H9 (cell line): ENCODE measurements around the gene SRRM3. TPM values are rescaled to one million over a fixed set of nuclear protein-coding genes. Genes with fewer than 3 reads are reported as not detected.

ENCODE experiments used
- DNase-seq: peaks from one replicate; pipeline ENCODE4 v3.0.0-alpha.2; 2017
- H2AFZ ChIP-seq: one replicate; pipeline ENCODE4 v1.6.1; 2013; ENCODE audit warnings: mild to moderate bottlenecking, low read length, control low read depth, moderate library complexity
- H2AK5ac ChIP-seq: 2 replicates; pipeline ENCODE4 v1.6.1; 2013; ENCODE audit warnings: low read length, control low read depth, mixed read lengths; ENCODE audit not compliant: insufficient read length
- H2BK120ac ChIP-seq: one replicate; pipeline ENCODE4 v1.6.1; 2013; ENCODE audit warnings: low read depth, mild to moderate bottlenecking, low read length, control low read depth, inconsistent platforms; ENCODE audit not compliant: poor library complexity, severe bottlenecking
- H2BK12ac ChIP-seq: 2 replicates; pipeline ENCODE4 v1.6.1; 2013; ENCODE audit warnings: low read length, control low read depth, mixed read lengths, low read depth; ENCODE audit not compliant: insufficient read length
- H2BK15ac ChIP-seq: 2 replicates; pipeline ENCODE4 v1.6.1; 2013; ENCODE audit warnings: low read depth, low read length, control low read depth
- H2BK20ac ChIP-seq: one replicate; pipeline ENCODE4 v1.6.1; 2013; ENCODE audit warnings: low read depth, mild to moderate bottlenecking, low read length, control low read depth, inconsistent platforms; ENCODE audit not compliant: poor library complexity, severe bottlenecking
- H2BK5ac ChIP-seq: 2 replicates; pipeline ENCODE4 v1.6.1; 2013; ENCODE audit warnings: low read length, control low read depth, mixed read lengths; ENCODE audit not compliant: insufficient read length
- H3K14ac ChIP-seq: 2 replicates; pipeline ENCODE4 v1.6.1; 2013; ENCODE audit warnings: low read length, control low read depth; ENCODE audit not compliant: insufficient read depth
- H3K18ac ChIP-seq: 2 replicates; pipeline ENCODE4 v1.6.1; 2013; ENCODE audit warnings: low read depth, mild to moderate bottlenecking, mixed read lengths, low read length, control low read depth; ENCODE audit not compliant: insufficient read length
- H3K23ac ChIP-seq: 2 replicates; pipeline ENCODE4 v1.6.1; 2013; ENCODE audit warnings: low read length, control low read depth, mixed read lengths, low read depth; ENCODE audit not compliant: insufficient read length
- H3K23me2 ChIP-seq: 2 replicates; pipeline ENCODE4 v1.6.1; 2013; ENCODE audit warnings: low read depth, mild to moderate bottlenecking, mixed read lengths, low read length, control low read depth; ENCODE audit not compliant: insufficient read length, poor library complexity, severe bottlenecking
- H3K27ac ChIP-seq: 2 replicates; pipeline ENCODE4 v1.5.1; 2013; ENCODE audit warnings: low read length, control low read depth, mixed read lengths, low read depth; ENCODE audit not compliant: insufficient read length
- H3K27me3 ChIP-seq: 2 replicates; pipeline ENCODE4 v1.6.1; 2013; ENCODE audit warnings: low read length, control low read depth, inconsistent platforms; ENCODE audit not compliant: insufficient read depth
- H3K4ac ChIP-seq: 2 replicates; pipeline ENCODE4 v1.6.1; 2013; ENCODE audit warnings: low read depth, mild to moderate bottlenecking, control low read depth, inconsistent platforms, low read length, moderate library complexity
- H3K4me1 ChIP-seq: 2 replicates; pipeline ENCODE4 v1.6.1; 2013; ENCODE audit warnings: low read length, control low read depth, inconsistent platforms; ENCODE audit not compliant: insufficient read depth
- H3K4me2 ChIP-seq: 2 replicates; pipeline ENCODE4 v1.6.1; 2013; ENCODE audit warnings: low read length, control low read depth, mixed read lengths; ENCODE audit not compliant: insufficient read length, insufficient read depth
- H3K56ac ChIP-seq: 2 replicates; pipeline ENCODE4 v1.6.1; 2013; ENCODE audit warnings: low read depth, mild to moderate bottlenecking, mixed read lengths, low read length, control low read depth; ENCODE audit not compliant: insufficient read length
- H3K79me1 ChIP-seq: 2 replicates; pipeline ENCODE4 v1.6.1; 2013; ENCODE audit warnings: low read depth, mild to moderate bottlenecking, moderate library complexity, low read length, control low read depth, inconsistent platforms; ENCODE audit not compliant: insufficient read depth, poor library complexity, severe bottlenecking
- H3K79me2 ChIP-seq: 2 replicates; pipeline ENCODE4 v1.6.1; 2013; ENCODE audit warnings: low read length, control low read depth, inconsistent platforms; ENCODE audit not compliant: insufficient read depth
- H3K9ac ChIP-seq: 2 replicates; pipeline ENCODE4 v1.6.1; 2013; ENCODE audit warnings: low read length, control low read depth, mixed read lengths; ENCODE audit not compliant: insufficient read length; ENCODE audit errors: extremely low read depth
- H3K9me3 ChIP-seq: one replicate; pipeline ENCODE4 v1.6.1; 2013; ENCODE audit warnings: low read depth, low read length, inconsistent platforms; ENCODE audit not compliant: control insufficient read depth
- H3T11ph ChIP-seq: one replicate; pipeline ENCODE4 v1.6.1; 2013; ENCODE audit warnings: mild to moderate bottlenecking, low read length, control low read depth, inconsistent platforms
- H4K20me1 ChIP-seq: one replicate; pipeline ENCODE4 v1.6.1; 2013; ENCODE audit not compliant: control insufficient read depth, insufficient read length, insufficient read depth
- H4K5ac ChIP-seq: 2 replicates; pipeline ENCODE4 v1.6.1; 2013; ENCODE audit warnings: low read depth, mild to moderate bottlenecking, mixed read lengths, low read length, control low read depth; ENCODE audit not compliant: insufficient read length
- H4K8ac ChIP-seq: replicated peaks from 2 replicates; pipeline ENCODE4 v1.6.1; 2013; ENCODE audit warnings: low read length, control low read depth, mixed read lengths, low read depth; ENCODE audit not compliant: insufficient read length
- H4K91ac ChIP-seq: 2 replicates; pipeline ENCODE4 v1.6.1; 2013; ENCODE audit warnings: low read depth, mild to moderate bottlenecking, moderate library complexity, mixed read lengths, low read length, control low read depth; ENCODE audit not compliant: insufficient read length
- H3K27ac Mint-ChIP-seq, 3 experiments: 2 replicates in 2 of 3; 3 replicates in 1 of 3; pipeline ENCODE4 v1.8.0; 2020 to 2021; ENCODE audit warnings: mixed read lengths in 3 of 3, mild to moderate bottlenecking in 1 of 3, moderate library complexity in 1 of 3
- H3K27me3 Mint-ChIP-seq: 2 replicates; pipeline ENCODE4 v1.8.0; 2021; ENCODE audit warnings: low read depth, mild to moderate bottlenecking, moderate library complexity, mixed read lengths
- H3K36me3 Mint-ChIP-seq, 3 experiments: 2 replicates in 2 of 3; 3 replicates in 1 of 3; pipeline ENCODE4 v1.8.0; 2020 to 2021; ENCODE audit warnings: low read depth in 3 of 3, mixed read lengths in 3 of 3; ENCODE audit not compliant: insufficient read depth in 1 of 3
- H3K4me1 Mint-ChIP-seq, 2 experiments: 2 replicates each; pipeline ENCODE4 v1.8.0; 2020; ENCODE audit warnings: mixed read lengths in 2 of 2
- H3K4me3 Mint-ChIP-seq, 2 experiments: 2 replicates in 1 of 2; 3 replicates in 1 of 2; pipeline ENCODE4 v1.8.0; 2020 to 2021; ENCODE audit warnings: mild to moderate bottlenecking in 2 of 2, mixed read lengths in 2 of 2, moderate library complexity in 1 of 2
- H3K9me3 Mint-ChIP-seq, 2 experiments: 2 replicates in 1 of 2; 3 replicates in 1 of 2; pipeline ENCODE4 v1.8.0; 2020; ENCODE audit warnings: mild to moderate bottlenecking in 2 of 2, mixed read lengths in 2 of 2, moderate library complexity in 1 of 2
- CTCF ChIP-seq: fragments of 200-600 bp; sonication (generic); conservative IDR thresholded peaks from 3 replicates; pipeline ENCODE4 v1.8.0; 2021; ENCODE audit warnings: antibody characterized with exemption, mild to moderate bottlenecking
- WGBS: extraction: QIAGEN DNeasy Blood & Tissue Kit; methylation state at CpG from one replicate; pipeline ENCODE4 v1.1.7; 2013; ENCODE audit warnings: missing lambda C conversion rate, low lambda C conversion rate, mixed read lengths; ENCODE audit not compliant: insufficient read length; ENCODE audit errors: extremely low coverage; 5-methylcytosine and 5-hydroxymethylcytosine counted together
- total RNA-seq: library from RNA; stranded (reverse); gene quantifications from 2 replicates; pipeline ENCODE4 v1.2.1, GENCODE V29; 2021

Gene SRRM3
- total RNA-seq, 1 experiment from 2014 or later = 11.0 TPM

- no peak overlapping the region for H2BK5ac ChIP-seq
- H2BK120ac ChIP-seq = no peak overlapping the region
- H3K14ac ChIP-seq = no peak overlapping the region
- H3K27ac Mint-ChIP-seq = no peak overlapping the region
- H2AK5ac ChIP-seq = no peak overlapping the region
- H3K4me3 Mint-ChIP-seq = no peak overlapping the region
- H3K4me1 ChIP-seq = peaks cover 4% of the 10 kb centered on the region; the same call in 1 of the 2 replicates
- no peak overlapping the region for H2BK20ac ChIP-seq
- peaks cover 26 to 27% of the 10 kb centered on the region in 2 experiments for H3K4me1 Mint-ChIP-seq
- H4K91ac ChIP-seq = no peak overlapping the region
- no peak overlapping the region for H2AFZ ChIP-seq
- no peaks in the 10 kb centered on the region for H3K79me1 ChIP-seq
- no peaks in the 10 kb centered on the region for H3K79me2 ChIP-seq
- H3K27ac ChIP-seq = no peak overlapping the region
- no peak overlapping the region for H3K23ac ChIP-seq
- H3K36me3 Mint-ChIP-seq = peaks cover 0 to 3% (median under 1%) of the 10 kb centered on the region in 3 experiments; a peak in 1 of 7 replicates
- no peak overlapping the region for H4K8ac ChIP-seq
- no peak for DNase-seq
- H3K9me3 ChIP-seq = no peaks in the 10 kb centered on the region
- H3K18ac ChIP-seq = no peak overlapping the region
- H4K20me1 ChIP-seq = no peaks in the 10 kb centered on the region
- no peak overlapping the region for H3K4ac ChIP-seq
- H3K56ac ChIP-seq = no peak overlapping the region
- H3T11ph ChIP-seq = no peak overlapping the region
- H3K27me3 ChIP-seq = no peaks in the 10 kb centered on the region
- H4K5ac ChIP-seq = no peak overlapping the region
- no peaks in the 10 kb centered on the region for H3K27me3 Mint-ChIP-seq
- no peak for TF ChIP-seq CTCF
- H2BK12ac ChIP-seq = no peak overlapping the region
- no peak overlapping the region for H3K4me2 ChIP-seq
- no peak overlapping the region for H3K9ac ChIP-seq
- H3K23me2 ChIP-seq = peaks cover 3% of the 10 kb centered on the region
- H3K9me3 Mint-ChIP-seq = 0 out of 5 replicates have a peak, but pooled peaks cover 0 to 1% of the 10 kb centered on the region in 2 experiments
- no CpG with 5 or more reads among the region's 5 CpGs for WGBS
- H2BK15ac ChIP-seq = no peak overlapping the region; the same call in 1 of the 2 replicates
Observed at GRCh38 chr7:76315364-76315763, 113.7 kb downstream of the SRRM3 start.
